ENCODE data around the gene TMEM134.
"Not testable (repeated sequence)": the region's sequence is repeated elsewhere in the genome, so short reads cannot be mapped to it uniquely, and the experiment has no call there.

GRCh38 chr11:67465530-67465929, 3.5 kb downstream of the TMEM134 start:
- TF ChIP-seq, protein P1, sequence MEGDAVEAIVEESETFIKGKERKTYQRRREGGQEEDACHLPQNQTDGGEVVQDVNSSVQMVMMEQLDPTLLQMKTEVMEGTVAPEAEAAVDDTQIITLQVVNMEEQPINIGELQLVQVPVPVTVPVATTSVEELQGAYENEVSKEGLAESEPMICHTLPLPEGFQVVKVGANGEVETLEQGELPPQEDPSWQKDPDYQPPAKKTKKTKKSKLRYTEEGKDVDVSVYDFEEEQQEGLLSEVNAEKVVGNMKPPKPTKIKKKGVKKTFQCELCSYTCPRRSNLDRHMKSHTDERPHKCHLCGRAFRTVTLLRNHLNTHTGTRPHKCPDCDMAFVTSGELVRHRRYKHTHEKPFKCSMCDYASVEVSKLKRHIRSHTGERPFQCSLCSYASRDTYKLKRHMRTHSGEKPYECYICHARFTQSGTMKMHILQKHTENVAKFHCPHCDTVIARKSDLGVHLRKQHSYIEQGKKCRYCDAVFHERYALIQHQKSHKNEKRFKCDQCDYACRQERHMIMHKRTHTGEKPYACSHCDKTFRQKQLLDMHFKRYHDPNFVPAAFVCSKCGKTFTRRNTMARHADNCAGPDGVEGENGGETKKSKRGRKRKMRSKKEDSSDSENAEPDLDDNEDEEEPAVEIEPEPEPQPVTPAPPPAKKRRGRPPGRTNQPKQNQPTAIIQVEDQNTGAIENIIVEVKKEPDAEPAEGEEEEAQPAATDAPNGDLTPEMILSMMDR (conservative IDR thresholded peaks at IDR 0.05; ENCODE audit: low read depth, low read length) = not testable (repeated sequence)
- TF ChIP-seq EZH2phosphoT487 (IDR thresholded peaks at IDR 0.05; ENCODE audit: borderline replicate concordance, low read length); EZH2 (IDR thresholded peaks at IDR 0.05; ENCODE audit: low read length, unreplicated experiment): not testable (repeated sequence)
